ENCODE results near the gene PIP4K2A. TPM values are rescaled to one million over a fixed set of nuclear protein-coding genes. Genes with fewer than 3 reads are reported as not detected.

The PIP4K2A gene
- total RNA-seq, 4 donors from 2014 or later, result 29.3 to 52.4 (median 34.5) TPM

DNA sequence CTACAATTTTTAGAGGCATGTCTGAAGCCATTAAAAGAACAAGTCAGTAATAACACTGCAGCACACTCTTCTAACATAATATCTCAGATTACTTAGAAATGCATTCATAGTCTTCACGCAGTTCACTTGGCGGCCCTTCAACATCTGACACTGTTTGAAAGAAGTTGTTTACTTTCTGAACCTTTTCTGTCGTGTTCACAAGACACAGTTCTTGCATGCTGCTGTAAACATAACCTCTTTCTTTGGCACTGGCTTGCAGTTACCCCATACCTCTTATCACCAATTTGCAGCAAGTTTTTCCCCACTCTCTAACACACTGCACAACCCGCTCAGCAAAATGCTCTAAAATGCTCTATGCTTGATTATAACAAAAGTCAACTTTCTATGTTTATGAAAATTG, 12.0 kb downstream of the PIP4K2A start:
- no peak overlapping the region for H3K4me3 ChIP-seq
- H3K4me1 ChIP-seq, result peaks cover 0 to 36% (median 20%) of the 10 kb centered on the region in 4 donors
- WGBS, 2 donors, result 72 to 75% methylated on average over 4 of the region's 4 CpGs
- no peak for TF ChIP-seq EP300 (IDR thresholded peaks at IDR 0.05)
- H3K9me3 ChIP-seq, result no peaks in the 10 kb centered on the region
- no peaks in the 10 kb centered on the region for H3K36me3 ChIP-seq
- no peak for DNase-seq (ENCODE audit: low spot score in 2 of 2)
- no peaks in the 10 kb centered on the region for H3K27me3 ChIP-seq
- H3K27ac ChIP-seq, result no peak overlapping the region

DNA sequence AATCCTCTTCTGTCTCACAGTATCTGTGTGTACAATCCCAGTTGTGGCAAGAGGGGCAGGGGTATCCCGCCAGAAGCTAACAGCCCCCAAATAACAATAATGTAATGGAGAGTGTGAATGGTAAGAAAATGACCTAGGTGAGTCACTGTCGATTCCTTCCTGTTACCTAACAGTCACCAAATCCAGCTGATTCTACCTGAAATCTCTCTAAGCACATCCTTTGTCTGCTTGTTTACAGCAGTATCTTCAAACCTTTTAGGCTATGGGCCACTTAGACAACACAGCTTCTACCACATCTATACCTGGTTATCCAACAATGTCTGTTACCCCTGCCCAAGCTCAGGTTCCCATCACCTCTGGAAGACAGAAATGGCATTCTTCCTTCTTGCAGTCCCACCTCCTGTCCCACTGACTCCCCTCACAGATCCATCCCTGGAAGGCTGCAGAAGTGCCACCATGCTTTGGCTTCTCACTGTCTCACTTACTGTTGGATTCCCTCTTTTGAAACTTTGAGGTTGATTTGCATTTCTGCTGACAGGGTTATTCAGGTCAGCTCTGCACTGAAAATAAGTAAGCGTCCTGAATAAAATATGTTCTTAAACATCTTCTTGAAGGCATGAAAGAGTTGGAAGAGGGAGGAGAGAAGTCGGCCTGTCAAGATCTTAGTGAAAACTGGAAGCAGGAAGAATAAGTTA, 13.1 kb downstream of the PIP4K2A start:
- Histone ChIP-seq H3K4me3 (no peak overlapping the region), H3K27ac (no peak overlapping the region), H3K9me3 (no peaks in the 10 kb centered on the region), H3K36me3 (no peaks in the 10 kb centered on the region), H3K4me1 (peaks cover 0 to 31% (median 20%) of the 10 kb centered on the region in 4 donors), H3K27me3 (no peaks in the 10 kb centered on the region)
- TF ChIP-seq CTCF (IDR thresholded peaks at IDR 0.05) (no peak), POLR2A (IDR thresholded peaks at IDR 0.05) (no peak)
- no peak for DNase-seq (ENCODE audit: low spot score in 2 of 2)
- WGBS, 2 donors, result 89 to 93% methylated on average over 4 of the region's 4 CpGs

GRCh38 chr10:22700489-22700888, 13.9 kb downstream of the PIP4K2A start:
- WGBS, 2 donors, result 82 to 89% methylated on average over 4 to 5 of the region's 5 CpGs
- Histone ChIP-seq H3K36me3 (no peaks in the 10 kb centered on the region), H3K4me3 (no peak overlapping the region), H3K27me3 (no peaks in the 10 kb centered on the region), H3K27ac (no peak overlapping the region), H3K9me3 (no peaks in the 10 kb centered on the region), H3K4me1 (peaks cover 0 to 31% (median 20%) of the 10 kb centered on the region in 4 donors)
- DNase-seq (ENCODE audit: low spot score in 2 of 2), result no peak
- TF ChIP-seq EP300 (IDR thresholded peaks at IDR 0.05) (no peak), POLR2A (IDR thresholded peaks at IDR 0.05) (no peak), CTCF (IDR thresholded peaks at IDR 0.05) (no peak)

DNA sequence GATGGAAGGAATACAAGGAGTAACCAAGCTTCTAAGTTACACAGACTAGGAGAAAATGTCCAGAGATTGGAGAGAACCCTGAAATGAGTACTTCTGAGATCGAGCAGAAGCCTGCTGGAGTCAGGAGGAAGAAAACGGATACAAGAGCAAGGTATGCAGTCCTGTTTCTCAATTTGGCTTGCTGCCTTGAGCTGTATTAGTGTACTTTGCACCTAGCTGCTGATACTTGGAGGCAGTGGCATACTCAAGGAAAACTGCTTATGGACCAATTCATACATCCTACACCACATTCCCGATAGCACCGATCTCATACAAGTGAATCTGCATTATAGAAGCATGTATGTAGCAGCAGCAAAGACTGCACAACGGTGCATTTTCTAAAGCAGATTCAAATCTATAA, 14.4 kb downstream of the PIP4K2A start:
- WGBS, 2 donors, result 92 to 93% methylated on average over 5 of the region's 5 CpGs
- no peak for DNase-seq (ENCODE audit: low spot score in 2 of 2)
- Histone ChIP-seq H3K4me3 (no peak overlapping the region), H3K27ac (no peak overlapping the region), H3K27me3 (no peaks in the 10 kb centered on the region), H3K4me1 (peaks cover 0 to 29% (median 20%) of the 10 kb centered on the region in 4 donors), H3K9me3 (no peaks in the 10 kb centered on the region), H3K36me3 (no peaks in the 10 kb centered on the region)
- TF ChIP-seq EP300 (IDR thresholded peaks at IDR 0.05) (no peak), CTCF (IDR thresholded peaks at IDR 0.05) (no peak), POLR2A (IDR thresholded peaks at IDR 0.05) (no peak)

DNA sequence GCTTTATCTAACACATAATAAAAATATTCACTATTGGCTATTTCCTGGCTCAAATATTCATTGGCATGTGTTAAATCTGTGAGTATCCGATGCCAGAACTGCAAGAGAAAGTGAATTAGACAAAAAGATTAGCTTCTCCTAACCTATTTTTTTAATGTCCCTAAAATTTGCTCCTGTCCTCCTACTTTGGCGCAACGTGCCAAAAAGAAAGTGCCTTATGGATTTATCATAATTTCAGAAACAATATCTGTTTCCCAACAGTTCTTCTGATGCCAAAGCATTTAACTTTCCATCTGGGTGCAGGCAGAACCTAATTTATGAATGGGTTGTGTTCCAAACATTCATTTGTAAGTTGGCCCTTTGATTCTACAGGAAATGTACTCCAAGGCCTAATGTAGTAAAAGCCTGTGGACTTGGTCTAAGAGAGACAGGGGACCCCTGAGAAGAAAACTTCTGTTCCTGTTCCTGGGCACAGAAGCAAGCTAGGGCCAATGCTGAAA, 15.4 kb downstream of the PIP4K2A start:
- WGBS, 2 donors, result 47 to 54% methylated on average over 3 of the region's 3 CpGs
- H3K36me3 ChIP-seq, result no peaks in the 10 kb centered on the region
- H3K9me3 ChIP-seq, result no peaks in the 10 kb centered on the region
- peaks cover 0 to 24% (median 20%) of the 10 kb centered on the region in 4 donors for H3K4me1 ChIP-seq
- TF ChIP-seq POLR2A (IDR thresholded peaks at IDR 0.05) (no peak), CTCF (IDR thresholded peaks at IDR 0.05) (no peak), EP300 (IDR thresholded peaks at IDR 0.05) (no peak)
- peak overlapping the region in 1 of 4 donors; percentile 9 for H3K27ac ChIP-seq
- no peak overlapping the region for H3K4me3 ChIP-seq
- H3K27me3 ChIP-seq, result no peaks in the 10 kb centered on the region
- no peak for DNase-seq (ENCODE audit: low spot score in 2 of 2)
